ENCODE measurements around the gene TMEM87B. TPM values are rescaled to one million over a fixed set of nuclear protein-coding genes. Genes with fewer than 3 reads are reported as not detected.

TMEM87B gene
- total and polyA plus RNA-seq, 2 of the 8 experiments (the other 6 are each of a cell fraction or from before 2014, with no cell fraction given) = 7.2 to 9.0 TPM

- no peak overlapping the region for H2BK15ac ChIP-seq (ENCODE audit: low read length)
- no peak overlapping the region for H4K8ac ChIP-seq (ENCODE audit: extremely low read depth, insufficient read depth, low read length)
- FAIRE-seq (no peak), DNase-seq (ENCODE audit: low read depth in 1 of 2, low spot score in 2 of 2) (no peak)
- H2AK5ac ChIP-seq (ENCODE audit: low read depth, low read length) = no peak overlapping the region
- no peak overlapping the region for H2BK5ac ChIP-seq (ENCODE audit: low read depth, low read length)
- no peak overlapping the region for H3K56ac ChIP-seq (replicated peaks; ENCODE audit: insufficient read length, low read depth, low read length)
- H3K4me2 ChIP-seq (ENCODE audit: insufficient read depth in 1 of 2, low read depth in 2 of 2, low read length in 2 of 2) = no peak overlapping the region
- H3K36me3 ChIP-seq (ENCODE audit: control insufficient read depth in 2 of 4, insufficient read depth in 4 of 4, low read length in 3 of 4) = no peaks in the 10 kb centered on the region
- no peak overlapping the region for H2BK12ac ChIP-seq (ENCODE audit: low read depth, low read length)
- 83% methylated on average over 4 of the region's 4 CpGs; no CpG with 5 or more reads in 1 of the 2 experiments for WGBS, 2 experiments (ENCODE audit: extremely low coverage in 1 of 2, insufficient coverage in 1 of 2, insufficient read length in 1 of 2, insufficient replicate concordance in 2 of 2, low coverage in 1 of 2, low lambda C conversion rate in 2 of 2, missing lambda C conversion rate in 1 of 2)
- POLR2A ChIA-PET (ENCODE audit: partially characterized antibody) = interaction anchor here (1.2 kb wide), 1 partner anchor 10 kb away, joined by 3 read pairs; no protein-coding TSS in a partner anchor
- no peak overlapping the region for H3K4ac ChIP-seq (replicated peaks; ENCODE audit: insufficient read length, low read depth, low read length)
- no peaks in the 10 kb centered on the region for H3K79me2 ChIP-seq (ENCODE audit: control insufficient read depth in 1 of 2, insufficient read depth in 2 of 2, low read length in 2 of 2)
- H4K5ac ChIP-seq (ENCODE audit: insufficient read length, low read depth, low read length) = no peak overlapping the region
- no peaks in the 10 kb centered on the region; a peak in 1 of 4 replicates for H3K9me3 ChIP-seq (ENCODE audit: insufficient read depth in 2 of 2, low read depth in 1 of 2, low read length in 1 of 2)
- no peak overlapping the region for H3K27ac ChIP-seq (ENCODE audit: low read depth, low read length)
- TF ChIP-seq MAFK (IDR thresholded peaks at IDR 0.05; ENCODE audit: low read depth, low read length) = no peak
- no peak for TF ChIP-seq POU5F1 (IDR thresholded peaks at IDR 0.05; ENCODE audit: low read depth, low read length)
- no peak for TF ChIP-seq RNF2 (IDR thresholded peaks at IDR 0.05; ENCODE audit: borderline replicate concordance, low read depth, low read length, missing control alignments, poor library complexity, severe bottlenecking)
- TF ChIP-seq BACH1 (IDR thresholded peaks at IDR 0.05; ENCODE audit: low read length) = no peak
- no peak for TF ChIP-seq BCL11A (IDR thresholded peaks at IDR 0.05; ENCODE audit: low read depth in 2 of 2, low read length in 2 of 2)
- TF ChIP-seq NANOG (IDR thresholded peaks at IDR 0.05; ENCODE audit: insufficient read depth, low read depth, low read length, poor library complexity, severe bottlenecking) = no peak
- TF ChIP-seq SAP30 (IDR thresholded peaks at IDR 0.05; ENCODE audit: insufficient read depth, insufficient replicate concordance, low read length) = no peak
- TF ChIP-seq KDM5A (IDR thresholded peaks at IDR 0.05; ENCODE audit: low read length) = no peak
- H3K4me1 ChIP-seq (replicated peaks in 1 of 4; ENCODE audit: control insufficient read depth in 3 of 4, insufficient read depth in 4 of 4, low read length in 3 of 4) = peaks cover 0 to 6% (median 3%) of the 10 kb centered on the region in 4 experiments; a peak in 4 of 7 replicates
- H2BK120ac ChIP-seq (replicated peaks; ENCODE audit: low read depth, low read length) = no peak overlapping the region
- no peaks in the 10 kb centered on the region for H3K79me1 ChIP-seq (ENCODE audit: low read depth, low read length)
- H2AFZ ChIP-seq (ENCODE audit: low read length) = no peak overlapping the region
- no peak overlapping the region for H3K14ac ChIP-seq (ENCODE audit: insufficient read length)
- peaks cover 8% of the 10 kb centered on the region; the same call in 1 of the 2 replicates for H3K23me2 ChIP-seq (ENCODE audit: low read depth, low read length)
- no peak overlapping the region for H3K4me3 ChIP-seq (ENCODE audit: extremely low read depth in 1 of 4, insufficient read depth in 2 of 4, low read depth in 3 of 4, low read length in 4 of 4)
- no peak overlapping the region for H3K9ac ChIP-seq (replicated peaks in 1 of 4; ENCODE audit: extremely low read depth in 1 of 4, low read depth in 3 of 4, low read length in 3 of 4)
- H4K20me1 ChIP-seq (replicated peaks in 1 of 2; ENCODE audit: control insufficient read depth in 1 of 2, insufficient read depth in 2 of 2, low read length in 2 of 2) = no peaks in the 10 kb centered on the region
- peaks cover 17 to 30% (median 25%) of the 10 kb centered on the region in 4 experiments for H3K27me3 ChIP-seq (replicated peaks in 1 of 4; ENCODE audit: control insufficient read depth in 3 of 4, extremely low read depth in 1 of 4, insufficient read depth in 3 of 4, low read length in 3 of 4)
- H3K23ac ChIP-seq (ENCODE audit: insufficient read length) = no peak overlapping the region
- CTCF ChIA-PET (ENCODE audit: partially characterized antibody) = interaction anchor here (0.7 to 1.2 kb wide), 3 partner anchors 29 to 127 kb away, joined by 3 to 4 read pairs (median 3); no protein-coding TSS in a partner anchor
- H2BK20ac ChIP-seq (ENCODE audit: low read length) = no peak overlapping the region
- no peak overlapping the region for H3K18ac ChIP-seq (ENCODE audit: extremely low read depth, low read length)
- no peak overlapping the region for H4K91ac ChIP-seq (replicated peaks; ENCODE audit: insufficient read length, low read length)
These were observed 79.1 kb downstream of the TMEM87B start for GRCh38 chr2:112134120-112134519.

Data from H1 (cell line).